Caco-2 (cell line): ENCODE measurements around the gene ITGB2. TPM values are rescaled to one million over a fixed set of nuclear protein-coding genes. Genes with fewer than 3 reads are reported as not detected.
A peak's percentile ranks its signal among the peaks of the same experiment; 100 is the strongest.

Experiments used
- BruUV-seq: library from RNA; stranded (reverse); fragments of 400-500 nt; replicated peaks from 2 replicates; lab custom pipeline; 2021; lab: Mats Ljungman, UMichigan
- CTCF ChIA-PET: fragments of 300-600 bp; sonication (Branson Sonifier 250); formaldehyde crosslinking; loops from one replicate; lab custom pipeline; 2022; ENCODE audit warnings: antibody characterized with exemption; lab: Charles Lee
- POLR2A ChIA-PET: fragments of 300-600 bp; sonication (Branson Sonifier 250); formaldehyde crosslinking; loops from one replicate; lab custom pipeline; 2022; ENCODE audit warnings: antibody characterized with exemption; lab: Charles Lee
- DNase-seq, 2 experiments: peaks; one replicate each; pipeline versions ENCODE4 v3.0.0 to v3.0.0-alpha.2; 2020 to 2022
- H3K27me3 ChIP-seq: replicated peaks from 2 replicates; pipeline ENCODE4 v1.6.0; 2011; ENCODE audit warnings: low read length; ENCODE audit not compliant: control insufficient read depth, insufficient read depth
- H3K36me3 ChIP-seq: 2 replicates; pipeline ENCODE4 v1.5.1; 2011; ENCODE audit warnings: low read length; ENCODE audit not compliant: control insufficient read depth, insufficient read depth
- H3K4me1 ChIP-seq: fragments of 250-450 bp; sonication (Bioruptor Pico); 2 replicates; pipeline ENCODE4 v1.5.1; 2020; ENCODE audit warnings: mild to moderate bottlenecking
- H3K4me3 ChIP-seq: 2 replicates; pipeline ENCODE4 v1.5.1; 2011; ENCODE audit warnings: low read depth, mild to moderate bottlenecking, control low read depth, low read length
- H3K9me3 ChIP-seq: fragments of 250-450 bp; sonication (Bioruptor Pico); 2 replicates; pipeline ENCODE4 v1.5.1; 2020; ENCODE audit warnings: mild to moderate bottlenecking, moderate library complexity
- H3K27ac Mint-ChIP-seq: one replicate; pipeline ENCODE4 v1.8.0; 2022; ENCODE audit warnings: mixed read lengths; ENCODE audit not compliant: unreplicated experiment
- H3K27me3 Mint-ChIP-seq: one replicate; pipeline ENCODE4 v1.8.0; 2022; ENCODE audit warnings: mixed read lengths; ENCODE audit not compliant: insufficient read depth, unreplicated experiment
- H3K36me3 Mint-ChIP-seq: one replicate; pipeline ENCODE4 v1.8.0; 2022; ENCODE audit warnings: mild to moderate bottlenecking, mixed read lengths; ENCODE audit not compliant: insufficient read depth, unreplicated experiment
- H3K4me1 Mint-ChIP-seq: one replicate; pipeline ENCODE4 v1.8.0; 2022; ENCODE audit warnings: low read depth, mixed read lengths; ENCODE audit not compliant: unreplicated experiment
- H3K4me3 Mint-ChIP-seq: one replicate; pipeline ENCODE4 v1.8.0; 2022; ENCODE audit warnings: mild to moderate bottlenecking, moderate library complexity, mixed read lengths; ENCODE audit not compliant: unreplicated experiment
- H3K9me3 Mint-ChIP-seq: one replicate; pipeline ENCODE4 v1.8.0; 2022; ENCODE audit warnings: mixed read lengths; ENCODE audit not compliant: unreplicated experiment
- intact Hi-C: fragments of 100-400 bp; cut with micrococcal nuclease; formaldehyde crosslinking; loops from one replicate; pipeline ENCODE4 v1.10.0; 2022; ENCODE audit not compliant: unreplicated experiment
- total RNA-seq: library from RNA; stranded (reverse); gene quantifications from 2 replicates; pipeline ENCODE4 v1.2.3, GENCODE V29; 2022
- TF ChIP-seq, protein P1 (sequence below), 2 experiments: fragments of 200-600 bp in 1 of 2; IDR thresholded peaks; 1 replicate in 1 of 2; 2 replicates in 1 of 2; pipeline versions ENCODE4 v1.5.1 to v1.8.0; 2011 to 2022; ENCODE audit warnings: antibody characterized with exemption in 1 of 2, control low read depth in 1 of 2, inconsistent platforms in 1 of 2, low read depth in 1 of 2, low read length in 1 of 2, mild to moderate bottlenecking in 1 of 2, moderate library complexity in 1 of 2; ENCODE audit not compliant: insufficient read depth in 1 of 2, severe bottlenecking in 1 of 2, unreplicated experiment in 1 of 2

ITGB2 gene
- total RNA-seq, 1 experiment from 2014 or later, result 0.48 TPM

DNA sequence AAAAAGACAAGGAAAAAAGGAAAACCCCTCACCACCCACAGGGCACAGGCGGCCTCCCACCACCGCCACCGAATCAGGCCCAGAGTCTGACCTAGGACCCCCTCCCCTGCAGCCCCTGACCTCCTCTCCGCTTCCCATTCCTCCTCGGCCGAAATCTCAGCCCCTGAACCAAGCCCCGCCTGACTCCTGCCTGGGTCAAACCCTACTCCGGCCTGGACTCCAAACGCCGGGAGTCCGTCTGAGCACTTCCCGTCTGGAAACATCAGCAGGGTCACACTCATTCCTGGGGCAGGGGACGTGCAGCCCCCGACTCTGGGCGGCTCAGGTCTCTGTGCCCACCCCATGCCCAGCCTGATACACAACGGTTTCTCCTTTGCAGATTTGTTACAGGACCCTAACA lies 76.4 kb downstream of the ITGB2 start:
- Histone ChIP-seq H3K4me3 (no peak overlapping the region), H3K27me3 (no peaks in the 10 kb centered on the region), H3K36me3 (no peaks in the 10 kb centered on the region; the same call in 1 of the 2 replicates), H3K4me1 (peaks cover 24% of the 10 kb centered on the region), H3K9me3 (no peaks in the 10 kb centered on the region)
- Mint-ChIP-seq H3K9me3 (no peaks in the 10 kb centered on the region), H3K36me3 (peaks cover 51% of the 10 kb centered on the region), H3K4me3 (no peak overlapping the region), H3K27me3 (no peaks in the 10 kb centered on the region), H3K27ac (peak overlapping the region; percentile 30), H3K4me1 (peaks cover 6% of the 10 kb centered on the region)
- intact Hi-C loops, result no loop called here
- DNase-seq, result peak in 1 of 2 experiments; percentile 20
- TF ChIP-seq, protein P1, sequence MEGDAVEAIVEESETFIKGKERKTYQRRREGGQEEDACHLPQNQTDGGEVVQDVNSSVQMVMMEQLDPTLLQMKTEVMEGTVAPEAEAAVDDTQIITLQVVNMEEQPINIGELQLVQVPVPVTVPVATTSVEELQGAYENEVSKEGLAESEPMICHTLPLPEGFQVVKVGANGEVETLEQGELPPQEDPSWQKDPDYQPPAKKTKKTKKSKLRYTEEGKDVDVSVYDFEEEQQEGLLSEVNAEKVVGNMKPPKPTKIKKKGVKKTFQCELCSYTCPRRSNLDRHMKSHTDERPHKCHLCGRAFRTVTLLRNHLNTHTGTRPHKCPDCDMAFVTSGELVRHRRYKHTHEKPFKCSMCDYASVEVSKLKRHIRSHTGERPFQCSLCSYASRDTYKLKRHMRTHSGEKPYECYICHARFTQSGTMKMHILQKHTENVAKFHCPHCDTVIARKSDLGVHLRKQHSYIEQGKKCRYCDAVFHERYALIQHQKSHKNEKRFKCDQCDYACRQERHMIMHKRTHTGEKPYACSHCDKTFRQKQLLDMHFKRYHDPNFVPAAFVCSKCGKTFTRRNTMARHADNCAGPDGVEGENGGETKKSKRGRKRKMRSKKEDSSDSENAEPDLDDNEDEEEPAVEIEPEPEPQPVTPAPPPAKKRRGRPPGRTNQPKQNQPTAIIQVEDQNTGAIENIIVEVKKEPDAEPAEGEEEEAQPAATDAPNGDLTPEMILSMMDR (IDR thresholded peaks at IDR 0.05; ENCODE audit: insufficient read depth in 1 of 2, low read depth in 1 of 2, low read length in 1 of 2, severe bottlenecking in 1 of 2, unreplicated experiment in 1 of 2), result no peak
- BruUV-seq, result no TSS peak
- POLR2A ChIA-PET, result no interaction called here
- CTCF ChIA-PET, result interaction anchor here (0.7 kb wide), 1 partner anchor 42 kb away, joined by 4 read pairs; no protein-coding TSS in a partner anchor

DNA sequence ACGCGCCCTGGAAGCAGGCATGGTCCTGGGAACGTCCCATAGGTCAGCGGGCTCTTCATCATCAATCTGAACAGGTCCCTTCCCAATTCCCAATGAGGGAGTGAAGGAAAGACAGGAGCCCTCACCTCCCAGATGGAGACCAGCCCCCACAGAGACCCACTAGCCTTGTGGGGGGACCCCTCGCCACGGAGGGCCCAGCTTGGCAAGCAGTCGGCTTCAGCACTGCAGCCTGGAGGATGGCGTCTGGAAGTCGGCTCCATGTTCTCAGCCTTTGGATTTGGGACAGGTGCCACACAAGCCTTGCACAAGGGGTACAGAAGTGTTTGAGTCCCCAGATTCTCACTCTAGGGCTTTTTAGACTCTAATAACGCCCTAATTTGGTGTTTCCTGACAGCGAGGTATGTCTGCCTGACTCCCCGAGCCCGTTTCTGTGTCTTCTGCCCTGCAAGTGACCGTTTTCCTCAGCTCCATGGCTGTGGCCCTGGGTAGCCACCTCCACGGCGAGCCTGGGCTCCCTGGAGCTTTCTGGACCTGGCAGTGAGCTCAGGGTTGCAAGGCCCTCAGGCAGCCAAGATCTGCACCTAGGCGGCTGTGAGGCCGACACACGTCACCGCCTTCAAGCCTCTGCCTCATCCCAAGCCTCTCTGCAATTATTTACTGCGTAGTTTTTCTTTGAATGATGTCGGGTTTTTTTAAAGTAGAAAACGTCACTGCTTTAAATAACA lies 77.8 kb downstream of the ITGB2 start:
- Histone ChIP-seq H3K9me3 (no peaks in the 10 kb centered on the region), H3K27me3 (no peaks in the 10 kb centered on the region), H3K36me3 (no peaks in the 10 kb centered on the region), H3K4me3 (no peak overlapping the region), H3K4me1 (peaks cover 20% of the 10 kb centered on the region)
- no peaks in the 10 kb centered on the region for H3K27me3 Mint-ChIP-seq
- ChIA-PET POLR2A (no interaction called here), CTCF (no interaction called here)
- intact Hi-C loops, result no loop called here
- peaks cover 39% of the 10 kb centered on the region for H3K36me3 Mint-ChIP-seq
- peak in 1 of 2 experiments; percentile 12 for DNase-seq
- H3K27ac Mint-ChIP-seq, result no peak overlapping the region
- no peak overlapping the region for H3K4me3 Mint-ChIP-seq
- H3K9me3 Mint-ChIP-seq, result no peaks in the 10 kb centered on the region
- TF ChIP-seq, protein P1 (IDR thresholded peaks at IDR 0.05; ENCODE audit: insufficient read depth in 1 of 2, low read depth in 1 of 2, low read length in 1 of 2, severe bottlenecking in 1 of 2, unreplicated experiment in 1 of 2), result no peak
- no TSS peak for BruUV-seq
- H3K4me1 Mint-ChIP-seq, result peaks cover 6% of the 10 kb centered on the region

DNA sequence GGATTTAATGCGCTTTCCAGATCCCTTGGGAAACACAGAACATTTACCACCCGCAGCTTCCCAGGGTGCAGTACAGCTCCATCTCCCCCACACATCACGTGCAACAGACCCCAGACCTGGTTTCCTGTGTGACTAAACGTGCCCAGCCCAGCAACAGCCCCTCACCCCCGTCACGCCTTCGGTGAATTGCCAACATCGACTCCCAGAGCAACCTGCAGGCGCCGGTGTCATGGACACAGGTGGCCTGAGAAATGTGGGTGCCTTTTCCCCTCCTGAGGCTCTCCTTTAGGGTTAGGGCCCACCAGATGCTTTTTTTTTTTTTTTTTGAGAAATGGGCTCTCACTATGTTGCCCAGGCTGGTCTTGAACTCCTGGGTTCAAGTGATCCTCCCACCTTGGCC lies 78.6 kb downstream of the ITGB2 start:
- Histone ChIP-seq H3K4me1 (peaks cover 22% of the 10 kb centered on the region), H3K4me3 (no peak overlapping the region), H3K27me3 (no peaks in the 10 kb centered on the region), H3K9me3 (no peaks in the 10 kb centered on the region), H3K36me3 (no peaks in the 10 kb centered on the region)
- H3K27me3 Mint-ChIP-seq, result no peaks in the 10 kb centered on the region
- no peak overlapping the region for H3K27ac Mint-ChIP-seq
- intact Hi-C loops, result no loop called here
- H3K36me3 Mint-ChIP-seq, result peaks cover 31% of the 10 kb centered on the region
- H3K4me3 Mint-ChIP-seq, result no peak overlapping the region
- ChIA-PET CTCF (no interaction called here), POLR2A (no interaction called here)
- TF ChIP-seq, protein P1 (IDR thresholded peaks at IDR 0.05; ENCODE audit: insufficient read depth in 1 of 2, low read depth in 1 of 2, low read length in 1 of 2, severe bottlenecking in 1 of 2, unreplicated experiment in 1 of 2), result no peak
- H3K9me3 Mint-ChIP-seq, result no peaks in the 10 kb centered on the region
- no TSS peak for BruUV-seq
- H3K4me1 Mint-ChIP-seq, result peaks cover 6% of the 10 kb centered on the region
- DNase-seq, result no peak
